Neural cell (in vitro differentiated cells): ENCODE results near the gene CD84. TPM values are rescaled to one million over a fixed set of nuclear protein-coding genes. Genes with fewer than 3 reads are reported as not detected.

Source experiments
- H2AFZ ChIP-seq: fragments of 200-600, 300-800 bp; sonication (generic), shearing (Covaris generic); 2 replicates; pipeline ENCODE4 v1.6.0; 2014; ENCODE audit warnings: low read depth, mild to moderate bottlenecking, antibody characterized with exemption, low read length, moderate library complexity
- H3F3A ChIP-seq: fragments of 200-600 bp; shearing (Covaris generic); 2 replicates; pipeline ENCODE4 v1.6.1; 2016; ENCODE audit warnings: mild to moderate bottlenecking, moderate library complexity, mixed read lengths, antibody characterized with exemption, low read length; ENCODE audit not compliant: insufficient read depth, poor library complexity, severe bottlenecking
- H3K27ac ChIP-seq: fragments of 200-600, 300-800 bp; sonication (generic), shearing (Covaris generic); 2 replicates; pipeline ENCODE4 v1.5.1; 2014; ENCODE audit warnings: mild to moderate bottlenecking, low read length, moderate library complexity
- H3K27me3 ChIP-seq: fragments of 300-800, 200-600 bp; sonication (generic), shearing (Covaris generic); 2 replicates; pipeline ENCODE4 v1.6.0; 2014; ENCODE audit warnings: mild to moderate bottlenecking, low read depth, low read length, moderate library complexity; ENCODE audit not compliant: insufficient read depth
- H3K36me3 ChIP-seq: fragments of 300-800, 200-600 bp; sonication (generic), shearing (Covaris generic); 2 replicates; pipeline ENCODE4 v1.5.1; 2014; ENCODE audit warnings: mild to moderate bottlenecking, antibody characterized with exemption, low read length, moderate library complexity; ENCODE audit not compliant: insufficient read depth
- H3K4me2 ChIP-seq: fragments of 300-800, 200-600 bp; sonication (generic), shearing (Covaris generic); 2 replicates; pipeline ENCODE4 v1.6.0; 2014; ENCODE audit warnings: mild to moderate bottlenecking, low read length
- H3K4me3 ChIP-seq: fragments of 300-800, 200-600 bp; sonication (generic), shearing (Covaris generic); 2 replicates; pipeline ENCODE4 v1.5.1; 2014; ENCODE audit warnings: mild to moderate bottlenecking, low read length, moderate library complexity
- H3K79me2 ChIP-seq: fragments of 200-600 bp; shearing (Covaris generic); replicated peaks from 2 replicates; pipeline ENCODE4 v1.6.0; 2014; ENCODE audit warnings: mild to moderate bottlenecking, low read length, moderate library complexity; ENCODE audit not compliant: insufficient read depth
- H3K9ac ChIP-seq: fragments of 300-800, 200-600 bp; sonication (generic), shearing (Covaris generic); 2 replicates; pipeline ENCODE4 v1.6.1; 2016; ENCODE audit warnings: mild to moderate bottlenecking, low read length, mixed read lengths
- H3K9me2 ChIP-seq: fragments of 200-600 bp; shearing (Covaris generic); 2 replicates; pipeline ENCODE4 v1.6.1; 2016; ENCODE audit warnings: mild to moderate bottlenecking, low read length, mixed read lengths; ENCODE audit not compliant: insufficient read depth
- H3K9me3 ChIP-seq: fragments of 200-600, 300-800 bp; sonication (generic), shearing (Covaris generic); 2 replicates; pipeline ENCODE4 v1.6.1; 2016; ENCODE audit warnings: mild to moderate bottlenecking, mixed run types, low read length, moderate library complexity, mixed read lengths
- H4K20me1 ChIP-seq: fragments of 200-600 bp; shearing (Covaris generic); 2 replicates; pipeline ENCODE4 v1.6.1; 2016; ENCODE audit warnings: mild to moderate bottlenecking, mixed run types; ENCODE audit not compliant: insufficient read depth
- CTCF ChIP-seq: fragments of 450-650 bp; IDR thresholded peaks from 2 replicates; pipeline ENCODE4 v1.5.1; 2014; ENCODE audit warnings: antibody characterized with exemption, mild to moderate bottlenecking, moderate library complexity; ENCODE audit not compliant: poor library complexity, severe bottlenecking
- EP300 ChIP-seq: fragments of 450-650 bp; conservative IDR thresholded peaks from 2 replicates; pipeline ENCODE4 v1.6.1; 2014; ENCODE audit warnings: antibody characterized with exemption, mild to moderate bottlenecking, moderate library complexity; ENCODE audit not compliant: poor library complexity, severe bottlenecking
- EZH2 ChIP-seq: fragments of 200-600, 300-800 bp; shearing (Covaris generic), sonication (generic); IDR thresholded peaks from 2 replicates; pipeline ENCODE4 v1.6.1; 2014; ENCODE audit warnings: antibody characterized with exemption, low read length, borderline replicate concordance, mild to moderate bottlenecking; ENCODE audit not compliant: insufficient read depth, poor library complexity, severe bottlenecking
- MXI1 ChIP-seq: fragments of 450-650 bp; conservative IDR thresholded peaks from 2 replicates; pipeline ENCODE4 v1.6.1; 2014; ENCODE audit warnings: antibody characterized with exemption, mild to moderate bottlenecking; ENCODE audit not compliant: poor library complexity, severe bottlenecking
- POLR2AphosphoS5 ChIP-seq: IDR thresholded peaks from 2 replicates; pipeline ENCODE4 v1.6.1; 2012
- RAD21 ChIP-seq: fragments of 450-650 bp; conservative IDR thresholded peaks from 2 replicates; pipeline ENCODE4 v1.6.1; 2014; ENCODE audit warnings: antibody characterized with exemption, mild to moderate bottlenecking, moderate library complexity
- REST ChIP-seq: IDR thresholded peaks from 2 replicates; pipeline ENCODE4 v1.6.1; 2012; ENCODE audit warnings: borderline replicate concordance
- SMC3 ChIP-seq: fragments of 450-650 bp; conservative IDR thresholded peaks from 2 replicates; pipeline ENCODE4 v1.6.1; 2014; ENCODE audit warnings: antibody characterized with exemption, mild to moderate bottlenecking, moderate library complexity; ENCODE audit not compliant: poor library complexity
- TAF1 ChIP-seq: IDR thresholded peaks from 2 replicates; pipeline ENCODE4 v1.6.1; 2012; ENCODE audit warnings: low read depth
- polyA plus RNA-seq: library from polyadenylated mRNA; depleted of rRNA; stranded (reverse); fragments of >200 nt; gene quantifications from 2 replicates; pipeline ENCODE4 v1.2.3, GENCODE V29; 2014

Gene CD84
- polyA plus RNA-seq, 1 donor from 2014 or later = not detected

GRCh38 chr1:160581961-160582360, 2.7 kb upstream of the CD84 start:
- Histone ChIP-seq H3K79me2 (no peaks in the 10 kb centered on the region), H3F3A (no peaks in the 10 kb centered on the region), H4K20me1 (no peaks in the 10 kb centered on the region), H3K27me3 (no peaks in the 10 kb centered on the region), H3K4me3 (no peak overlapping the region), H3K36me3 (no peaks in the 10 kb centered on the region), H3K4me2 (no peak overlapping the region), H3K9me3 (no peaks in the 10 kb centered on the region), H3K9me2 (no peaks in the 10 kb centered on the region), H2AFZ (no peak overlapping the region), H3K9ac (no peak overlapping the region), H3K27ac (no peak overlapping the region)
- no peak for TF ChIP-seq CTCF
- TF ChIP-seq SMC3 = no peak
- no peak for TF ChIP-seq POLR2AphosphoS5
- no peak for TF ChIP-seq TAF1
- no peak for TF ChIP-seq RAD21
- no peak for TF ChIP-seq REST
- no peak for TF ChIP-seq EZH2
- no peak for TF ChIP-seq EP300
- no peak for TF ChIP-seq MXI1

GRCh38 chr1:160580221-160580812, 1.0 kb upstream of the CD84 start:
- H3K9me2 ChIP-seq = no peaks in the 10 kb centered on the region
- no peak overlapping the region for H3K27ac ChIP-seq
- H3K9me3 ChIP-seq = no peaks in the 10 kb centered on the region
- no peaks in the 10 kb centered on the region for H3F3A ChIP-seq
- no peak overlapping the region for H3K4me3 ChIP-seq
- no peaks in the 10 kb centered on the region for H4K20me1 ChIP-seq
- no peaks in the 10 kb centered on the region for H3K27me3 ChIP-seq
- H3K36me3 ChIP-seq = no peaks in the 10 kb centered on the region
- H3K9ac ChIP-seq = no peak overlapping the region
- no peak for TF ChIP-seq EZH2
- no peak overlapping the region for H2AFZ ChIP-seq
- no peaks in the 10 kb centered on the region for H3K79me2 ChIP-seq
- no peak overlapping the region for H3K4me2 ChIP-seq
